Activated CD4-positive, alpha-beta memory T cell treated with anti-CD3 and anti-CD28 coated beads for 36 hours (primary cell): ENCODE measurements around the gene PRDM12. TPM values are rescaled to one million over a fixed set of nuclear protein-coding genes. Genes with fewer than 3 reads are reported as not detected.

Experiments
- CTCF ChIA-PET: fragments of 350-600 bp; sonication (Branson Sonifier 250); formaldehyde crosslinking; loops from one replicate; lab custom pipeline; 2021; ENCODE audit warnings: antibody characterized with exemption, inconsistent platforms; lab: Charles Lee
- POLR2A ChIA-PET: fragments of 350-600 bp; sonication (Branson Sonifier 250); formaldehyde crosslinking; loops from one replicate; lab custom pipeline; 2021; ENCODE audit warnings: antibody characterized with exemption; lab: Charles Lee
- DNase-seq: peaks from one replicate; pipeline ENCODE4 v3.0.0-alpha.2; 2020
- H3K27ac Mint-ChIP-seq: one replicate; pipeline ENCODE4 v1.8.0; 2021; ENCODE audit warnings: mixed read lengths
- H3K27me3 Mint-ChIP-seq: one replicate; pipeline ENCODE4 v1.8.0; 2021; ENCODE audit warnings: mixed read lengths
- H3K36me3 Mint-ChIP-seq: one replicate; pipeline ENCODE4 v1.8.0; 2021; ENCODE audit warnings: mixed read lengths
- H3K4me1 Mint-ChIP-seq: one replicate; pipeline ENCODE4 v1.8.0; 2021; ENCODE audit warnings: low read depth, mixed read lengths
- H3K4me3 Mint-ChIP-seq: one replicate; pipeline ENCODE4 v1.8.0; 2021; ENCODE audit warnings: mild to moderate bottlenecking, mixed read lengths
- H3K9me3 Mint-ChIP-seq: one replicate; pipeline ENCODE4 v1.8.0; 2021; ENCODE audit warnings: mixed read lengths
- intact Hi-C: fragments of 100-400 bp; cut with micrococcal nuclease; formaldehyde crosslinking; loops from one replicate; pipeline ENCODE4 v1.15.1; 2023
- total RNA-seq, 2 experiments: library from RNA; stranded (reverse); gene quantifications; one replicate each; pipeline ENCODE4 v1.2.3, GENCODE V29; 2021

The PRDM12 gene
- under 1 TPM; 0.07 to 0.12 TPM for total RNA-seq

DNA sequence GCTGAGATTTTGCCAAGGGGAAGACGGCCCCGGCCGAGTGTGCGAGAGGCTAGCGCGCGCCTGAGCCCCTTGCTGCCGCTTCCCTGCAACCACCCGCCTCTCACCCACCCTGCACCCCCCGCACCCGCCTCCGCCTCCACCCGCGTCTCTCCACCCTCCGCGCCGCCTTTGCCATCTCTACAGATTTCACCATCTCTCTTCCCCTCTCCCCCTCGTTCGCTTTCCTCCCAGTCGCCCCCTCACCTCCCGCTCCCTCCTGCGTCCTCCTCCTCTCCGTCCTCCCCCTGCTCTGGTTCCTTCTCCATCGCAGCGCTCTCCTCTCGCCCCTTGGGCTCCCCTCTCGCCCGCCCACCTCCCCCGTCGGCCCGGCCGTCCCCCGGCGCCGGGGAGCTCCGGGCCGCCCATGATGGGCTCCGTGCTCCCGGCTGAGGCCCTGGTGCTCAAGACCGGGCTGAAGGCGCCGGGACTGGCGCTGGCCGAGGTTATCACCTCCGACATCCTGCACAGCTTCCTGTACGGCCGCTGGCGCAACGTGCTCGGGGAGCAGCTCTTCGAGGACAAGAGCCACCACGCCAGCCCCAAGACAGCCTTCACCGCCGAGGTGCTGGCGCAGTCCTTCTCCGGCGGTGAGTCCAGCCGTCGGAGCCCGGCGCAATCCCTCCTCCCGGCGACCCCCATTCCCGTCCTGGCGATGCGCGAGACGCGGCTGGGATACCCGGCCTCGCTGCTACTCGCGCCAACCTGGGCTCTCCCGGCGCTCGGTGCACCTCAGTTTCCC is at the start of gene PRDM12:
Gene PRDM12 (plus strand): TSS at position 344 of the 778 bp plus-strand sequence. CDS start 60 bp downstream, at position 404.
- H3K4me1 Mint-ChIP-seq, result peaks cover 30% of the 10 kb centered on the region
- intact Hi-C loops, result no loop called here
- H3K36me3 Mint-ChIP-seq, result no peaks in the 10 kb centered on the region
- no peak for DNase-seq
- peak within 1 kb of the TSS; percentile 17 for H3K4me3 Mint-ChIP-seq
- peaks cover 59% of the 10 kb centered on the region for H3K27me3 Mint-ChIP-seq
- ChIA-PET CTCF (interaction anchor here (1.9 kb wide), 1 partner anchor 18 kb away, joined by 7 read pairs; no protein-coding TSS in a partner anchor), POLR2A (no interaction called here)
- H3K27ac Mint-ChIP-seq, result no peak within 1 kb of the TSS
- H3K9me3 Mint-ChIP-seq, result no peaks in the 10 kb centered on the region

DNA sequence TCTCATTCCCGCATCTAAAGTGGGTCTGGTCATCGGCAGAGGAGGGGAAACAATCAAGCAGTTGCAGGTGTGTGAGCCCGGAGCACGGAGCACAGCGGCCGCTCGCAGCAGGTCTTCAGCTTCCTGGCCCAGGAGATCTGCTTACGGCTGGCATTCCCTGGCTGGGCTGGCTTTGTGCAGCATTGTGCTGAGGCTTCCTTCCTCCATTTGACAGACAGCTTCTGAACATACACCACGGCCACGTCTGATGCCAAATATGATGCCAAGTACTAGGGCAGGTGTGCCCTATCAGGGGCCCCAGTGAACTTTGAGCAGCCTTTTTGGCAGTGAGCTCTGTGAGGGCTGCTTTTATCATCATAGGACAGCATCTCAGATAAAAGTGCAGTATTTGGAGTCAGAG is 47.9 kb upstream of the PRDM12 start:
- POLR2A ChIA-PET, result no interaction called here
- H3K36me3 Mint-ChIP-seq, result peaks cover 50% of the 10 kb centered on the region
- H3K4me3 Mint-ChIP-seq, result no peak overlapping the region
- CTCF ChIA-PET, result no interaction called here
- no peaks in the 10 kb centered on the region for H3K4me1 Mint-ChIP-seq
- no peaks in the 10 kb centered on the region for H3K9me3 Mint-ChIP-seq
- DNase-seq, result no peak
- intact Hi-C loops, result no loop called here
- no peaks in the 10 kb centered on the region for H3K27me3 Mint-ChIP-seq
- H3K27ac Mint-ChIP-seq, result no peak overlapping the region

DNA sequence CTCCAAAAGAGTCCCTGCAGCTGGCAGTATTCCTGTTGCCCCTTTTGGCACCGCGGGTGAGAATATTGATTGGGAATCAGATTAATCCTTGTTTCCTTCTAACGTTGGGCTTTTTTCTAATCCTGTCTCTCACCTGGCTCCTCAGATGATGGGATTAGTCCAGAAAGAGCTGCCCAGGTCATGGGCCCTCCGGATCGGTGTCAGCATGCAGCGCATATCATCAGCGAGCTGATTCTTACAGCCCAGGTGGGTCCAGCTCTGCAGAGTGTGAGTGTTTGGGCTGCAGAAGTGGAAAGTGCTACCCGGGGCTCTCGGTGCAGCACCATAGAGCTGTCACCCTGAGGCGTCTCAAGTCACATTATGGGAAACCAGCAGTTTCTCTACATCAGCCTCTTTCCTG is 40.9 kb upstream of the PRDM12 start:
- Mint-ChIP-seq H3K4me1 (no peaks in the 10 kb centered on the region), H3K4me3 (no peak overlapping the region), H3K27ac (no peak overlapping the region), H3K27me3 (no peaks in the 10 kb centered on the region), H3K36me3 (peaks cover 44% of the 10 kb centered on the region), H3K9me3 (no peaks in the 10 kb centered on the region)
- CTCF ChIA-PET, result interaction anchor here (1.5 kb wide), 1 partner anchor 59 kb away, joined by 5 read pairs; no protein-coding TSS in a partner anchor
- DNase-seq, result no peak
- POLR2A ChIA-PET, result no interaction called here
- intact Hi-C loops, result no loop called here

DNA sequence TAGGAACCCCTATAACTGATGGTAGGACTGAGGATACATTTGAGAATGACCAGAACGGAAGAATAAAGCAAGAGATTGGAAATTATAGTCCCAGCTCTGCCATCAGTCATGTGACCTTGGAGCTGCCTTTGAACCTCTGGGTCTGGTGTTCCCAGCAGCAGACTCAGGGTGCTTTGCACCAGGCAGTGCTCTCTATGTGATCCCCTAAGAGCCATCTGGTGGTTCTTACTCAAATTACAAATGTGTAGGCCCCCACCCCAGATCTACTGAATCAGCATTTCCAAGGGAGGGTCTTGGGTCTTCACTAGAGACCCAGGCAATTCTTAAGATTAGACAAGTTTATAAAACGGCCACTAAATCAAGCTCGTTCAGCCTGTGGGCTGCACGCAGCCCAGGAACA is 40.2 kb upstream of the PRDM12 start:
- ChIA-PET CTCF (no interaction called here), POLR2A (no interaction called here)
- no peaks in the 10 kb centered on the region for H3K27me3 Mint-ChIP-seq
- no peaks in the 10 kb centered on the region for H3K4me1 Mint-ChIP-seq
- H3K9me3 Mint-ChIP-seq, result no peaks in the 10 kb centered on the region
- no peak overlapping the region for H3K4me3 Mint-ChIP-seq
- no peak for DNase-seq
- H3K27ac Mint-ChIP-seq, result no peak overlapping the region
- intact Hi-C loops, result no loop called here
- peaks cover 44% of the 10 kb centered on the region for H3K36me3 Mint-ChIP-seq

DNA sequence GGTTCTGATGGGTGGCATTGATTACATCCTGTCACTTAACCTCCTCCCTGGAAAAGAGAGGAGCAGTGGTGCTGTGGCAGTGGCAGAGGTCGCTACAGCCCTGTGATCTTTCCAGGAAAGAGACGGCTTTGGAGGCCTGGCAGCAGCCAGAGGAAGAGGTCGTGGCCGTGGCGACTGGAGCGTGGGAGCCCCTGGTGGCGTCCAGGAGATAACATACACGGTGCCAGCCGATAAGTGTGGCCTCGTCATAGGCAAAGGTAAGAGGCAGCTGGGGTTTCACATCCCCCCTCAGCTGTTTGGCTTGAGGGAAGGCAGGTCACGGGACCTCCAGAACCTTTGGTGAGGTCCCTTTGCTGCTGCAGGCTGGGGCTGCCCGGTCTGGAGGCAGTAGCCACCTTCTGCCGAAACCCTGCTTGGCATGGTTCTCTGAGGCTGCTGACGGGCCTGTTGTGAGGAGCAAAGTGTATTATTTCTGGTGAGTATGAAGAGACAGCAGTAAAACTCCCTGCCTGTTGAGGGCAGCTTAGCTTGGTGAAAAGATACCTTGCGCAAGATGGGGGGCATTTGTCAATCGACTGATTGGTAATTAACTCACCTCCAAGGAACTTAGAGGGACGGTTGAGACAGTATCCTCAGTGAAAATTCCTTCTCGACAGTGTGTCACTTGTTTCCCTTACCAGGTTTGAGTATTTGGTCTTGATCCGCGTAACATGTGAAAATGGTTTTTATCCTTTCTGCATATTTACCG is 38.0 kb upstream of the PRDM12 start:
- peaks cover 37% of the 10 kb centered on the region for H3K36me3 Mint-ChIP-seq
- H3K4me1 Mint-ChIP-seq, result no peaks in the 10 kb centered on the region
- DNase-seq, result no peak
- intact Hi-C loops, result no loop called here
- no peak overlapping the region for H3K4me3 Mint-ChIP-seq
- POLR2A ChIA-PET, result no interaction called here
- CTCF ChIA-PET, result no interaction called here
- no peaks in the 10 kb centered on the region for H3K27me3 Mint-ChIP-seq
- no peak overlapping the region for H3K27ac Mint-ChIP-seq
- H3K9me3 Mint-ChIP-seq, result no peaks in the 10 kb centered on the region

DNA sequence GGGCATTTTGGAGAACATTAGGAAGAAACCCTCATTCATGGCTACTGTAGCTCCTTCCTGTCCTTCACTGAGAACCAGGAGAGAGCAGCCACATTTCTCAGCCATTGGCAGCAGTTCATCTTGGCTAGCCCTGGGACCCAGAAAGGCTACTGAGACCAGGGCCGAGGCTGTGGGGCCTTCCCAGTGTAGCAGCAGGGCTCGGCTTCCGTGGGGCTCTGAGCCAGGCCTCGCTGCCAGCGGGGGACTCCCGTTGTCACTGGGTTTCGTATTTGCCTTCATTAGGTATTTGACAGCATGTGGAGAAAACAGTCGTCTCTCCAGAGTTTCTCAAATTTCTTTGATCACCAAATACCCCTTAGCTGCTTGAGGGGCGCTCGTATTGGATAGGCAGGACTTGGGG is 37.3 kb upstream of the PRDM12 start:
- Mint-ChIP-seq H3K27ac (no peak overlapping the region), H3K4me1 (no peaks in the 10 kb centered on the region), H3K9me3 (no peaks in the 10 kb centered on the region), H3K4me3 (no peak overlapping the region), H3K27me3 (no peaks in the 10 kb centered on the region), H3K36me3 (peaks cover 43% of the 10 kb centered on the region)
- no peak for DNase-seq
- intact Hi-C loops, result no loop called here
- CTCF ChIA-PET, result no interaction called here
- POLR2A ChIA-PET, result no interaction called here

DNA sequence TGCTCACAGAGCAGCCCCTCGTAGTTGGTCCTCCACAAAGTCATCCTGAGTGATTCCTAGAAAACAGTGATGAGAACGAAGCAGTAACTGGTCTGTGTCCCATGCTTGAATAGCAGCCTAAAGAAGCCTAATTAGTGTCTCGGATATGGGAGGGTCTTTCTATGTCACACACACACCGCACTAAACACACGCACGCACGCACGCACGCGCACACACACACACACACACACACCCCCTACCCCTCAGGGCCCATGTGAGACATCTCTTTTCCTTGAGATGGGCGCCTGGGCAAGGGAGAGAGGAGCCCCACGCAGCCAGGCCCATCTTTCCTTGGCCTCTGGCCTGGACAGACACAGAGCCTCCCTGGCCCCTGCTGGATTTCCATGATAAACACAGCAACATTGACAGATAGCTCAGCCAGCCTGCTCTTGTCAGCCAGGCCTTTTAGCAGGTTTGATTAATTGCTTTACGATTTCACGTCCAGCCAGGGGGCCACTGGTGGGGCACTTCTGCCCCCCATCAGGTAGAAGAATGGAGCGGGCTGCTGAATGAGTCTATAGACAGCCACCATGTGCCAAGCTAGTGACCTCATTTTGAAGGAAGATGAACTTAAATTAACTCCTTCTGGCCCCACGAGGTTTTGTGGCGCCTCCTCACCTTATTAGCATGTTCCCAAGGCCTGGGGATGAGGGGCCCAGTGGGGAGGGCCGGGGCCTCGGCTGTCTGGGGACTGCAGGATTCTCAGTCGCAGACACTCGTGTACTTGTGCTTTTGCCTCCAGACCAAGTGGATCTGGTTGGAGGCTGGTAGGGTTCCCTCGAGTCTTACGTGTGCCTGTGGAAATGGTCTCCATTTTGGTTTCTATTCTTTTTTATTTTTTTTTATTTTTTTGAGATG is 36.2 kb upstream of the PRDM12 start:
- ChIA-PET CTCF (interaction anchor here (0.6 kb wide), 1 partner anchor 167 kb away, joined by 3 read pairs; no protein-coding TSS in a partner anchor), POLR2A (no interaction called here)
- intact Hi-C loops, result no loop called here
- Mint-ChIP-seq H3K36me3 (peaks cover 43% of the 10 kb centered on the region), H3K27ac (no peak overlapping the region), H3K27me3 (no peaks in the 10 kb centered on the region), H3K4me3 (no peak overlapping the region), H3K4me1 (no peaks in the 10 kb centered on the region), H3K9me3 (no peaks in the 10 kb centered on the region)
- DNase-seq, result no peak

DNA sequence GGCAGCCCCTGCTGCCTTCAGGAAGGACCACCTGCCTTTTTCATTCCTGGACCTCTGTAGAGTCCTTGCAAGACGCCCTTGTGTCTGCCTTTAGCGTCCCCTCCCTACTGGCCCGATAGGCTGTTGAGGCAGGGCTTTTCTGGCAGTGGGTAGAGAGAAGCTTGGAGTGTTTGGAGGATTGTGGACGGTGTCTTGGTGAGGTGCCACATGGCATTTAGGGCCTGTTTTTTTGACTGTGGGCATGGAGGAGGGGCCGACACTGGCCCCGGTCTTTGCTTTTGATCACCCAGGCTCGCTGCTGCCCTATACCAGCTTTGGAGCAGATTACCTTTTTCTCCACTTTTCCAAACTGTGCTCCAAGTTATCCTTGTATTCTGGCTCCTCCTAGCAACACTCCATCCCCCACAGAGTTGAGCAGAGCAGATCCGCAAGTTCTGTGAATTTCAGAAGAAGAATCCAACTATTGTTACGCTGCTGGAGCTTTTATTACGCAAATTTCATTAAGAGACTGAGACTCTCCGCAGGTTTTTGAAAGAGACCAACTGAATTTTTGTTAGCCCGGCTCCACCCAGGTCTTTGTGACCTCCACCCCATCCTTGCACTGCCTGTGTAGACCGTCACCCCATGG is 34.8 kb upstream of the PRDM12 start:
- intact Hi-C loops, result no loop called here
- ChIA-PET POLR2A (no interaction called here), CTCF (no interaction called here)
- Mint-ChIP-seq H3K4me1 (no peaks in the 10 kb centered on the region), H3K36me3 (peaks cover 35% of the 10 kb centered on the region), H3K27me3 (no peaks in the 10 kb centered on the region), H3K4me3 (no peak overlapping the region), H3K9me3 (no peaks in the 10 kb centered on the region), H3K27ac (no peak overlapping the region)
- DNase-seq, result no peak

DNA sequence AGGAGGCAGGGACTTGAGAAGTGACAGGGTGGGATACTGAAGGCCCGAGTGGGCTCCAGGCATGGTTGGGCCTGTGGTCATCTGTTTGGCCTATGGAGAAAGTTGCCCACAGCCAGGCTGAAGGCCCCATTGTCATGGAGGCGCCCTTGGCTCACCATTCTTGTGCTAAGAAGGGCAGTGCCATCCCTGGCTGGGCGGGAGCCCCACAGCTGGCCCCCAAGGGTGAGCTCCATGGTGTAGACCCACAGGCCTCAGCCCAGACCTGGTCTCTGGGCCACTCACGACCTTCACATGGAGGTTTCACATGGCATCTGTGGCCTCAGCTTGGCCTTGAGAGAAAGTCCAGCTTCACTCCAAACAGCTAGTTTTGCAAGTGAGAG is 34.3 kb upstream of the PRDM12 start:
- no peak for DNase-seq
- Mint-ChIP-seq H3K9me3 (no peaks in the 10 kb centered on the region), H3K36me3 (peaks cover 40% of the 10 kb centered on the region), H3K4me1 (no peaks in the 10 kb centered on the region), H3K4me3 (no peak overlapping the region), H3K27me3 (no peaks in the 10 kb centered on the region), H3K27ac (no peak overlapping the region)
- intact Hi-C loops, result no loop called here
- ChIA-PET POLR2A (no interaction called here), CTCF (no interaction called here)

DNA sequence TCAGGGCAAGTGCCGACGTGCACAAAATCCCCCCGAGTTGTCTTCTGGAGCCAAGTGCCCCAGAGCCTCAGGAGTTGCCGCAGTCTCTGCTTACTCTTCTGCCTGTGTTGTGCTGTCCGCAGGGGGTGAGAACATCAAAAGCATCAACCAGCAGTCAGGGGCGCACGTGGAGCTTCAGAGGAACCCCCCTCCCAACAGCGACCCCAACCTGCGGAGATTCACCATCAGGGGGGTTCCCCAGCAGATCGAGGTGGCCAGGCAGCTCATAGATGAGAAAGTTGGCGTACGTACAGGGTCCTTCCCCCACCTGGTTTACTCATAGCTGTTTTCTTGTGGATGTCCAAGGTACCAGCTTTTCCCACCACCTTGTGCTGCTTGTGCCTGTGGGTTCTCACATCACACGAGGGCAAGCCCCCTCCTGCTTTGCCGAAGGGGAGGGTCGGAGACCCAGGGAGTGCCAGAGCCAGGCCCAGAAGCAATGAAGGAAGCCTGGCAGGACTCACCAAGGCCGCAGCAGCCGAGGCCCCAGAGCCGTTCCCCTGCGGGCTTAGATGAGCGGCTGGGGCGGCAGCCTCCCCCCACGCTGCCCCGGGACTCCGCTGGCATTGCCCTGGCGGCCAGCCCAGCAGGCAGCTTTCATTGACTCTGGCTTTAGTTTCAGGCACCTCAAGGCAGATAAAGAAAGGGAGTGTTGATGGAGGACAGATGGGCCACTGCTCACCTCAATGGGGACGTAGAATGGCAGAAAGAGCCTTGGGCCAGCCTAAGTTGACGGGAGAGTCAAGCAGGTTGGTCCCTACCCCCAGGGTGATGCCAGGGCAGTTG is 33.7 kb upstream of the PRDM12 start:
- peaks cover 36% of the 10 kb centered on the region for H3K36me3 Mint-ChIP-seq
- CTCF ChIA-PET, result no interaction called here

More for the DNA sequence above, 33.7 kb upstream of the PRDM12 start:
- Mint-ChIP-seq H3K27me3 (no peaks in the 10 kb centered on the region), H3K4me3 (no peak overlapping the region), H3K9me3 (no peaks in the 10 kb centered on the region), H3K4me1 (no peaks in the 10 kb centered on the region), H3K27ac (no peak overlapping the region)
- intact Hi-C loops, result no loop called here
- POLR2A ChIA-PET, result no interaction called here
- DNase-seq, result no peak
